Posterior cingulate gyrus (tissue), 11 donors: ENCODE results near the gene TMEM256.

Experiments
- DNase-seq, 10 donors: peaks; one replicate each; pipeline versions ENCODE4 v3.0.0 to v3.0.0-alpha.2; 2020 to 2021; ENCODE audit warnings: mixed read lengths in 3 of 10
- intact Hi-C: fragments of 100-400 bp; cut with DNase I; formaldehyde crosslinking; loops from one replicate; pipeline ENCODE4 v1.15.1; 2023

Gene TMEM256

DNA sequence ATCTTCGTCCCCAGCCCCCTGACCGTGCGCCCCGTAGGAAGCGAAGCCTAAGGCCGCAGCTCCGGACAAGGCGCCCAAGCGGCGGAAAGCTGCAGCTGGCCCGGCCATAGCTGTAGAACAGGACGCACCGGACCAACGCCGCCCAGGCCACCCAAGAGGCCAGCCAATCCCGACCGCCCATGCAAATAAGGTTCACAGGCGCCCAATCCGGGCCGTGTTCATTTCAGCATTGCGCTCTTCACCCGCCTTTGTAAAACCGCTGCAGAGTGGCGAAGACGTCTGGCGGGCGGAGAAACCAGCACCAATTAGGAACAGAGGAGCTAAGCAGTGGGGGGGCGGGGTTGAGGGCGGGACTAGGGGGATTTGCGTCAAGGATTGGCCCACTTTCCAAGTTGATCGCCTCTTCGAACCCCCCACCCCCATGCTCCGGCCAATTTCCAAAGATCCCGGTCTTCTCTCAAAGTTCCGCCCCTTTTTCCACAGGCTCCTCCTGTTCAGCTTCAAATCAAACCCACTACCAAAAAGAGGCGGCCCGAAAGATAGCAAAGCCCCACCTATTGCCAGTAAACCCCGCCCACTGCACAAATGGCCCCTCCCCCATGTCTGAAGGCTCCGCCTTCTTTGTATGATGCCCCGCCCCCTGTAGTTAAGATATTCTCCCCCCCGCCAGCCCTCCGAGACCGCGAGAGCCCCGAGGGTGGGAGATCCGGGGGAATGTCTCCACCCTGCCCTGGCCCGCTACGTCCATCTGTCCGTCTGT is at the start of gene TMEM256:
Gene TMEM256, minus strand, starts transcription at position 121 of the 760 bp plus-strand sequence. Its CDS starts 13 bp downstream, at position 108.
- peak; percentile 99 to 100 (median 100) for DNase-seq
- intact Hi-C loops, result loop anchor here (2.0 to 5.0 kb wide), 3 partner anchors 53 to 283 kb away; partner anchors contain the start of genes POLR2A, TP53 and WRAP53

DNA sequence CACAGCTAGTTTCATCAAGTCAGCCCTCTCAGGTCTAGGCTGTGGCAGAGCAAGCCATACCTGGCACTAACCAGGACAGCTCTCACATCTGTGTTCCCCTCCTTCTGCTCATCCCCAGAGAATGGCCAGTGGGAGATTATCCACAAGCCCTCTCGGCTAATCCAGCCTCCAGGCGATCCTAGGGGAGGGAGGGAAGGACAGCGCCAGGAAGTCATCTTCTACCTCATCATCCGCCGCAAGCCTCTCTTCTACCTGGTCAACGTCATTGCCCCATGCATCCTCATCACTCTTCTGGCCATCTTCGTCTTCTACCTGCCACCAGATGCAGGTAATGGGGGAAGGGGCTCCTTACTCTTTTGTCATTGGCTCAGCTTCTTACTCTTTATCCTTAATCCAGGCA is 44.6 kb upstream of the TMEM256 start:
- intact Hi-C loops, result no loop called here
- DNase-seq, result no peak

GRCh38 chr17:7445619-7445968 is 41.7 kb upstream of the TMEM256 start:
- DNase-seq, result no peak
- intact Hi-C loops, result no loop called here

DNA sequence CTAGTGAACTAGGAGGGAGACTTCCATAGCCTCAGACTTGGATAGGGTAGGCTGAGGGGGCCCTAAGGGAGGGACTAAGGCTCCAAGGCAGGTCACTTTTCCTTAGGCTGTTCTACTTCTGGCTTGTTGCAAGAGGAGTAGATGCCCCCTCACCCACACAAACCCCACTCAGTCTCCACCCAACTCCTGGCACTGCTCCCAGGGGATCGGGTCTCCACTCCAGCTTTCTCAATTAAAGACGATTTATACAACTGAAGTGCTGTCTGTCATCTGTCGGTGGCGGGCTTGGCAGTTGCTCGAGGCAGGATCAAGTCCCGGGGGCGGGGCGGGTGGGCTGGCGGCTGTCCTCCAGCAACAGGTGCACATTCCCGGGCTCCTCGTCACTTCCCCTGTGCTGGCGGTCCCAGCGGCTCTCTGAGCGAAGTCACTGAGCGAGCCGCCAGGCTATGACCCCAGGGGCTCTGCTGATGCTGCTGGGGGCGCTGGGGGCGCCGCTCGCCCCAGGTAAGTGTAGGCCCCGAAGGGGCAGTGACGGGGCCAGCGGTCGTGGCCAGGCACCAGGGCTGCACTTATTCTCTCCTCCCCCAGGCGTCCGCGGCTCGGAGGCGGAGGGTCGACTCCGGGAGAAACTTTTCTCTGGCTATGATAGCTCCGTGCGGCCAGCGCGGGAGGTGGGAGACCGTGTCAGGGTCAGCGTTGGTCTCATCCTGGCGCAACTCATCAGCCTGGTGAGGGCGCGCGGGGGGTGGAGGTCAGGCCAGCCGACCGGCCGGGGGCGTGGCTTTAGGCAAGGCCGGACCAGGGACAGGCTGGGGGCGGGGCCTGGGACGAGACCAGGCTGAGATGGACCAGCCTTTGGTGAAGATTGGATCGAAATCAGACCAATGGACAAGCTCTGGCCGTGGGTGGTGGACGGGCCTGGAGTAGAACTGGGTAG is 41.1 kb upstream of the TMEM256 start, which contains the start of gene CHRNB1:
Gene CHRNB1, plus strand, starts transcription at position 380 of the 937 bp plus-strand sequence. Its CDS starts 67 bp downstream, at position 447.
- DNase-seq, result peak; percentile 58 to 97 (median 76)
- intact Hi-C loops, result no loop called here

GRCh38 chr17:7443499-7444485 is 39.9 kb upstream of the TMEM256 start:
- intact Hi-C loops, result no loop called here

DNA sequence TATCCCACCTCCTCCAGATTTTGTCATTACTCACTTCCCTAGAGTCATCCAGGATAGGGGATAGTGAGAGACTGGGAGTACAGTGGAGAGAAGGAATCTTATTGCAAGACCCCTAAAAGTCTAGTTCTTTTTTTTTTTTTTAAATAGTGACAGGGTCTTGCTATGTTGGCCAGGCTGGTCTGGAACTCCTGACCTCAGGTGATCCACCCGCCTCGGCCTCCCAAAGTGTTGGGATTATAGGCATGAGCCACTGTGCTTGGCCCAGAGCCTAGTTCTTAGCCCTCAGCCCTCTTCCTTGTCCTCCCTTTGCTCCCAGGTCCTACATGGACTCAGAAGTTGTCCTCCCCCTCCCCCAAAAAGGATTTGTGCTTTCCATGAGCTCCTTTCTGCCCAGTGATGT is 38.2 kb upstream of the TMEM256 start:
- intact Hi-C loops, result no loop called here
- DNase-seq, result no peak

More at GRCh38 chr17:7443499-7444485, 39.9 kb upstream of the TMEM256 start:
- no peak for DNase-seq

DNA sequence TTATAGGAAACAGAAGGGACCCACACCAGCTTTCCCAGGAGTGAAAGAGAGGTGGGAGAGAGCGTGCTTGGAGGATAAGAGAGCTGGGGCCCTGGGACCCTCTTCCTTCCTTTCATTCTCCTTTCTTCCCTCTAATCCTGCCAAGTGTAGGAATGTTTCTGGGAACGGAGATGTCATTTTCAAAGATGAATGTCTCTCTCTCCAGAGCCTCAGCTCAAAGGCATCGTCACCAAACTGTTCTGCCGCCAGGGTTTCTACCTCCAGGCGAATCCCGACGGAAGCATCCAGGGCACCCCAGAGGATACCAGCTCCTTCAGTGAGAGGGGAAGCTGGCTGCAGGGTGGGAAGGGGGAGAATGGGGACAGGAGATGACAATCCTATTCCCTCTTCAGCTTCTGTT is 37.4 kb upstream of the TMEM256 start:
- DNase-seq, result no peak
- intact Hi-C loops, result no loop called here

GRCh38 chr17:7440834-7441195 is 36.9 kb upstream of the TMEM256 start:
- no peak for DNase-seq
- intact Hi-C loops, result no loop called here

GRCh38 chr17:7440113-7440833 is 36.4 kb upstream of the TMEM256 start:
- no peak for DNase-seq
- intact Hi-C loops, result no loop called here

- no peak for DNase-seq
- intact Hi-C loops, result loop anchor here (5.0 to 10.0 kb wide), 3 partner anchors 47 to 145 kb away; partner anchors contain the start of genes MPDU1, PLSCR3 and TMEM95
These were observed 35.7 kb upstream of the TMEM256 start, which contains the start of gene FGF11 for GRCh38 chr17:7439462-7440112. Gene FGF11 (plus strand): TSS chr17:7439512. CDS start chr17:7439621, 109 bp downstream.

DNA sequence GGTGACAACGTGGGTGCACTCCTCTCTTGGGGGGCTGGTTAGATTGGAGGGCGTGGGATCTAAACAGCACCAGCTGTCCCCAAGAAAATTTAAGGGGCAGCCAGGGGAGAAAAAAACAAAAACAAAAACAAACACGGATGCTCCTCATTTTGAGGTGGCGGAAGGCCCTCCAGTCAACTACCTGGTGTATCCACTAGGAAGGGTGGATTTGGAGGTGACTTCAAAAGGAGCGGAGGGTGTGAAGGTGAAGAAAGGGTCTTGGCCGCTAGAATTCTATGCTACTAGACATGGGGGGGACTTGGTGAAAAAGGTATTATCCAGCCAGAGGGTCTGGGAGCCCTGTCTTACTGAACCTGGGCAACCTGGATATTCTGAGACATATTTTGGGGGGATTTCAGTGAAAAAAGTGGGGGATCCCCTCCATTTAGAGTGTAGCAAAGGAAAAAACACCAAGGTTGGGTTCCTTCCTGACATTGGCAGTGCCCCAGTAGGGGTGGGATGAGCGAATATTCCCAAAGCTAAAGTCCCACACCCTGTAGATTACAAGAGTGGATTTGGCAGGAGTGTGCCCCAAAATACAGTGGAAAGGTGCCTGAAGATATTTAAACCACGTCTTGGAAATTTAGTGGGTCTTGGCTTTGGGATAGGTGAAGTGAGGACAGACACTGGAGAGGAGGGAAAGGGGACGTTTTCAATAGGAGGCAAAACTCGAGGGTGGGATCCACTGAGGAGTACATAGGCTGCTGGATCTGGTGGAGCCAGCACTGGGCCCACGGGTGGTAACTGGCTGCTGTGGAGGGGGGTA is 35.0 kb upstream of the TMEM256 start:
- intact Hi-C loops, result loop anchor here (5.0 to 10.0 kb wide), 3 partner anchors 47 to 146 kb away; partner anchors contain the start of genes MPDU1, PLSCR3 and TMEM95
- DNase-seq, result no peak

- DNase-seq, result peak in 9 of 10 donors; percentile 32 to 93 (median 52)
- intact Hi-C loops, result loop anchor here (1.0 to 10.0 kb wide), 4 partner anchors 46 to 147 kb away; partner anchors contain the start of genes MPDU1, PLSCR3, POLR2A and TMEM95
These were observed 34.2 kb upstream of the TMEM256 start for GRCh38 chr17:7437950-7438614.

GRCh38 chr17:7437369-7437863 is 33.5 kb upstream of the TMEM256 start:
- DNase-seq, result no peak

DNA sequence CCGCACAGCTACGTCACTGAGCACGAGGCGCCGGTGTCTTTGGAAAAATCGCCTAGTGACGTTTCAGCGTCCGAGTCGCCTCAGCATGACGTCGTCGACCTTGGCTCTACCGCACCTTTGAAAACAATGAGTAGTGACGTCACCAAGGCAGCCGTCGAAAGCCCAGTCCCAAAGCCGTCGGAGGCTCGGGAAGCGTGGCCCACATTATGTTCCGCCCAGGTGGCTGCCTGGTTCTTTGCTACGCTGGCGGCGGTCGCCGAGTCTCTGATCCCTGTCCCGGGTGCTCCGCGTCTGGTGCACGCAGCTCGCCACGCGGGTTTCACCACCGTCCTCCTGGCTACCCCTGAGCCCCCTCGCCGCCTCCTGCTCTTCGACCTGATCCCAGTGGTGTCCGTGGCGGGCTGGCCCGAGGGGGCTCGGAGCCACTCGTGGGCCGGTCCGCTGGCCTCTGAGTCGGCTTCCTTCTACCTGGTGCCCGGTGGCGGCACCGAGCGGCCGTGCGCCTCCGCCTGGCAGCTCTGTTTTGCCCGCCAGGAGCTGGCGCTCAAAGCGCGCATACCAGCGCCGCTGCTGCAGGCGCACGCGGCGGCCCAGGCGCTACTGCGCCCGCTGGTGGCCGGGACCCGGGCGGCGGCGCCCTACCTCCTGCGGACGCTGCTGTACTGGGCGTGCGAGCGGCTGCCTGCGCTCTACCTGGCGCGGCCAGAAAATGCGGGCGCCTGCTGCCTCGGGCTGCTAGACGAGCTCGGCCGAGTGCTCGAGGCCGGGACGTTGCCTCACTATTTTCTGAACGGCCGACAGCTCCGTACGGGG is 32.9 kb upstream of the TMEM256 start:
- intact Hi-C loops, result loop anchor here (1.0 to 10.0 kb wide), 4 partner anchors 44 to 148 kb away; partner anchors contain the start of genes MPDU1, PLSCR3, POLR2A and TMEM95

More at GRCh38 chr17:7437369-7437863, 33.5 kb upstream of the TMEM256 start:
- intact Hi-C loops, result loop anchor here (1.0 to 10.0 kb wide), 4 partner anchors 45 to 147 kb away; partner anchors contain the start of genes MPDU1, PLSCR3, POLR2A and TMEM95

More for the DNA sequence above, 32.9 kb upstream of the TMEM256 start:
- DNase-seq, result peak in 9 of 10 donors; percentile 53 to 96 (median 65)
